Rectal smooth muscle tissue (tissue), 1 donor: ENCODE data around the gene CCDC148.
"Not testable (repeated sequence)": the region's sequence is repeated elsewhere in the genome, so short reads cannot be mapped to it uniquely, and the experiment has no call there.

ENCODE experiments used
- H3K27ac ChIP-seq: one replicate; pipeline ENCODE4 v1.7.0; 2013; ENCODE audit warnings: low read depth, low read length, inconsistent platforms
- H3K27me3 ChIP-seq: one replicate; pipeline ENCODE4 v1.7.0; 2013; ENCODE audit warnings: low read length; ENCODE audit not compliant: control insufficient read depth, insufficient read depth
- H3K36me3 ChIP-seq: one replicate; pipeline ENCODE4 v1.7.0; 2013; ENCODE audit warnings: low read length; ENCODE audit not compliant: control insufficient read depth, insufficient read depth
- H3K4me1 ChIP-seq: one replicate; pipeline ENCODE4 v1.7.0; 2013; ENCODE audit warnings: low read length; ENCODE audit not compliant: control insufficient read depth, insufficient read depth
- H3K4me3 ChIP-seq: one replicate; pipeline ENCODE4 v1.7.0; 2013; ENCODE audit warnings: low read length
- H3K9ac ChIP-seq: one replicate; pipeline ENCODE4 v1.7.0; 2013; ENCODE audit warnings: low read length

CCDC148 gene

GRCh38 chr2:158457826-158458616, 1.5 kb upstream of the CCDC148 start:
- no peaks in the 10 kb centered on the region for H3K4me1 ChIP-seq
- no peaks in the 10 kb centered on the region for H3K36me3 ChIP-seq
- peak overlapping the region; percentile 38 for H3K9ac ChIP-seq
- H3K27ac ChIP-seq, result peak overlapping the region; percentile 80
- H3K27me3 ChIP-seq, result no peaks in the 10 kb centered on the region
- peak overlapping the region; percentile 95 for H3K4me3 ChIP-seq

GRCh38 chr2:158457092-158457825, 706 bp upstream of the CCDC148 start:
- H3K4me1 ChIP-seq, result no peaks in the 10 kb centered on the region
- H3K4me3 ChIP-seq, result peak overlapping the region; percentile 95
- peak overlapping the region; percentile 38 for H3K9ac ChIP-seq
- H3K27ac ChIP-seq, result peak overlapping the region; percentile 80
- H3K27me3 ChIP-seq, result no peaks in the 10 kb centered on the region
- no peaks in the 10 kb centered on the region for H3K36me3 ChIP-seq

- no peak overlapping the region for H3K27ac ChIP-seq
- no peak overlapping the region for H3K4me3 ChIP-seq
- H3K9ac ChIP-seq, result no peak overlapping the region
- no peaks in the 10 kb centered on the region for H3K27me3 ChIP-seq
- no peaks in the 10 kb centered on the region for H3K36me3 ChIP-seq
- H3K4me1 ChIP-seq, result no peaks in the 10 kb centered on the region
Measured at GRCh38 chr2:158443606-158444005, 12.9 kb downstream of the CCDC148 start.

GRCh38 chr2:158439062-158439461, 17.5 kb downstream of the CCDC148 start:
- not testable (repeated sequence) for H3K27ac ChIP-seq, H3K4me3 ChIP-seq, H3K4me1 ChIP-seq, H3K36me3 ChIP-seq, H3K9ac ChIP-seq, H3K27me3 ChIP-seq

DNA sequence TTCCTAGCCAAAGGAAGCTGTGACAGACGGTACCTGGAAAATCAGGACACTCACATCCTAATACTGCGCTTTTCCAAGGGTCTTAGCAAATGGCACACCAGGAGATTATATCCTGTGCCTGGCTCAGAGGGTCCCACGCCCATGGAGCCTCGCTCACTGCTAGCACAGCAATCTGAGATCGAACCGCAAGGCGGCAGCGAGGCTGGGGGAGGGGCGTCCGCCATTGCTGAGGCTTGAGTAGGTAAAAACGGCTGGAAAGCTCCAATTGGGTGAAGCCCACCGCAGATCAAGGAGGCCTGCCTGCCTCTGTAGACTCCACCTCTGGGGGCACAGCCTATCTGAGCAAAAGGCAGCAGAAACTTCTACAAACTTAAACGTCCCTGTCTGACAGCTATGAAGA, 22.8 kb downstream of the CCDC148 start:
- not testable (repeated sequence) for H3K4me3 ChIP-seq, H3K27ac ChIP-seq, H3K36me3 ChIP-seq, H3K27me3 ChIP-seq, H3K4me1 ChIP-seq, H3K9ac ChIP-seq

- H3K4me1 ChIP-seq, result no peaks in the 10 kb centered on the region
- H3K4me3 ChIP-seq, result no peak overlapping the region
- H3K27me3 ChIP-seq, result no peaks in the 10 kb centered on the region
- no peaks in the 10 kb centered on the region for H3K36me3 ChIP-seq
- no peak overlapping the region for H3K27ac ChIP-seq
- no peak overlapping the region for H3K9ac ChIP-seq
Measured at GRCh38 chr2:158432117-158432516, 24.4 kb downstream of the CCDC148 start.

- Histone ChIP-seq H3K27me3 (no peaks in the 10 kb centered on the region), H3K9ac (no peak overlapping the region), H3K4me1 (no peaks in the 10 kb centered on the region), H3K36me3 (no peaks in the 10 kb centered on the region), H3K27ac (no peak overlapping the region), H3K4me3 (no peak overlapping the region)
Measured at GRCh38 chr2:158414538-158414937, 42.0 kb downstream of the CCDC148 start.

- Histone ChIP-seq H3K4me3 (no peak overlapping the region), H3K4me1 (no peaks in the 10 kb centered on the region), H3K9ac (no peak overlapping the region), H3K36me3 (no peaks in the 10 kb centered on the region), H3K27me3 (no peaks in the 10 kb centered on the region), H3K27ac (no peak overlapping the region)
Measured at GRCh38 chr2:158413581-158413980, 43.0 kb downstream of the CCDC148 start.

GRCh38 chr2:158412206-158412605, 44.3 kb downstream of the CCDC148 start:
- Histone ChIP-seq H3K4me3 (no peak overlapping the region), H3K9ac (no peak overlapping the region), H3K27ac (no peak overlapping the region), H3K27me3 (no peaks in the 10 kb centered on the region), H3K36me3 (no peaks in the 10 kb centered on the region), H3K4me1 (no peaks in the 10 kb centered on the region)

DNA sequence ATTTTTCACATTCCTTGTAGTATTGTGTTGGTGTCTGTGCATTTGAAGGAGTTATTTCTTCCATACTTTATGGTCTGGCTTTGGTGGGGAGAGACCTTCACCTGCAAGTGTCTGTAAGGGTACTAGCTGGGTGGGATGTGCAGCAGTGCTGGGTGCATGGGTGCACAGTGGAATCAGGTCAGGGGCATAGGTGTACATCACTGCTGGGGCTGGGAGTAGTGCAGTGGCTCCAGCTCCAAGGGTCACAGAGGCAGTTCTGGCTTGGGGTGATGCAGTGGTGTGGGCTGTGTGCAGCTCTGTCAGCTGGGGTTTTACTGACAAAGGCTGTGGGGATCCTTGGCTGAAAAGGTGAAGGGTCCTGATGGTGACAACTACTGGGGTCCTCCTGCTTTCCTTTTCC, 44.8 kb downstream of the CCDC148 start:
- Histone ChIP-seq H3K4me3 (no peak overlapping the region), H3K27me3 (no peaks in the 10 kb centered on the region), H3K9ac (no peak overlapping the region), H3K36me3 (no peaks in the 10 kb centered on the region), H3K27ac (no peak overlapping the region), H3K4me1 (no peaks in the 10 kb centered on the region)

GRCh38 chr2:158410132-158410531, 46.4 kb downstream of the CCDC148 start:
- H3K27ac ChIP-seq, result no peak overlapping the region
- H3K27me3 ChIP-seq, result no peaks in the 10 kb centered on the region
- H3K4me1 ChIP-seq, result no peaks in the 10 kb centered on the region
- no peak overlapping the region for H3K4me3 ChIP-seq
- no peaks in the 10 kb centered on the region for H3K36me3 ChIP-seq
- H3K9ac ChIP-seq, result no peak overlapping the region

DNA sequence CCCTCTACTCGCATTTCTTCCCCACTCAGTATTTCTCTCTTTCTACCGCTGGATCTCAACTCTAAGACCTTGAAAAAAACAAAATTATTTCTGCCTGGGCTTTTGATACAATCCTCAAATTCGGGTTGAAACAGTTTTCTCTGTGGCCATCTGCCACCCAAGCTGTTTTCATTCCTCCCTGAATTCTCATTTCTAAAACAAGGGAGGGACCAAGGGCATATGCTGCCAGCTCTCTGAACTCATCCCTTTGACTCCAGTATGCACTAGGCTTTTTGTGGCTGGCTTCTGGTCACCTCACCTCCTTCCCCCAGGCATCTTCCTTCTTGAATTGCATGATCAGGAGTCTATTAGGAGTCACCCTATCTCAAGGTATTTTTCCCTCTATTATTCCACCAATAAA, 49.5 kb downstream of the CCDC148 start:
- H3K27ac ChIP-seq, result no peak overlapping the region
- no peaks in the 10 kb centered on the region for H3K36me3 ChIP-seq
- no peak overlapping the region for H3K9ac ChIP-seq
- H3K4me1 ChIP-seq, result no peaks in the 10 kb centered on the region
- H3K4me3 ChIP-seq, result no peak overlapping the region
- H3K27me3 ChIP-seq, result no peaks in the 10 kb centered on the region

- Histone ChIP-seq H3K27ac (no peak overlapping the region), H3K27me3 (no peaks in the 10 kb centered on the region), H3K4me1 (no peaks in the 10 kb centered on the region), H3K36me3 (no peaks in the 10 kb centered on the region), H3K4me3 (no peak overlapping the region), H3K9ac (no peak overlapping the region)
Measured at GRCh38 chr2:158405341-158405740, 51.2 kb downstream of the CCDC148 start.
